Measurements from ENCODE around the gene GAGE12J.
"Not testable (repeated sequence)": the region's sequence is repeated elsewhere in the genome, so short reads cannot be mapped to it uniquely, and the experiment has no call there.

The GAGE12J gene

GRCh38 chrX:49321737-49322136 lies at the start of gene GAGE12J:
Gene GAGE12J (plus strand): TSS chrX:49322037. CDS start chrX:49323194, 1,157 bp downstream.
- not testable (repeated sequence) for DNase-seq

GRCh38 chrX:49272421-49272820 lies 49.4 kb upstream of the GAGE12J start:
- DNase-seq: no peak

GRCh38 chrX:49273181-49273727 lies 48.6 kb upstream of the GAGE12J start:
- no peak for DNase-seq

GRCh38 chrX:49276207-49276606 lies 45.6 kb upstream of the GAGE12J start:
- no peak for DNase-seq

- no peak for DNase-seq
Measured at GRCh38 chrX:49276671-49277534, 44.9 kb upstream of the GAGE12J start.

- no peak for DNase-seq
Measured at GRCh38 chrX:49277535-49277830, 44.4 kb upstream of the GAGE12J start.

- no peak for DNase-seq
Measured at GRCh38 chrX:49278081-49278480, 43.8 kb upstream of the GAGE12J start.

- no peak for DNase-seq
Measured at GRCh38 chrX:49282647-49283011, 39.2 kb upstream of the GAGE12J start.

GRCh38 chrX:49284212-49284611 lies 37.6 kb upstream of the GAGE12J start:
- no peak for DNase-seq

- DNase-seq: no peak
Measured at GRCh38 chrX:49286136-49286535, 35.7 kb upstream of the GAGE12J start.

GRCh38 chrX:49286581-49286980 lies 35.3 kb upstream of the GAGE12J start:
- DNase-seq: no peak

GRCh38 chrX:49287665-49288064 lies 34.2 kb upstream of the GAGE12J start:
- DNase-seq: no peak

- DNase-seq: no peak
Measured at GRCh38 chrX:49290215-49290614, 31.6 kb upstream of the GAGE12J start.

- peak; percentile 17 for DNase-seq
Measured at GRCh38 chrX:49291615-49292337, 30.1 kb upstream of the GAGE12J start.

GRCh38 chrX:49292400-49293362 lies 29.2 kb upstream of the GAGE12J start:
- no peak for DNase-seq

GRCh38 chrX:49299293-49299692 lies 22.5 kb upstream of the GAGE12J start:
- DNase-seq: not testable (repeated sequence)

- DNase-seq: no peak
Measured at GRCh38 chrX:49300703-49301102, 21.1 kb upstream of the GAGE12J start.

GRCh38 chrX:49303346-49303745 lies 18.5 kb upstream of the GAGE12J start, which contains the start of gene GAGE10:
Gene GAGE10 (plus strand): TSS chrX:49303646. CDS start chrX:49304860, 1,214 bp downstream.
- DNase-seq: no peak

- not testable (repeated sequence) for DNase-seq
Measured at GRCh38 chrX:49307775-49308174, 14.1 kb upstream of the GAGE12J start.

- DNase-seq: no peak
Measured at GRCh38 chrX:49308604-49309269, 13.1 kb upstream of the GAGE12J start.

- no peak for DNase-seq
Measured at GRCh38 chrX:49309401-49309981, 12.3 kb upstream of the GAGE12J start.

GRCh38 chrX:49310371-49310770 lies 11.5 kb upstream of the GAGE12J start:
- DNase-seq: no peak
